Activated CD8-positive, alpha-beta memory T cell treated with anti-CD3 and anti-CD28 coated beads, Interleukin-2, amount 50 U/mL, for 24 hours (primary cell): ENCODE data around the gene FLVCR2.

Experiments used
- DNase-seq: peaks from one replicate; pipeline ENCODE4 v3.0.0-alpha.2; 2020; ENCODE audit errors: extremely low read depth

Gene FLVCR2

GRCh38 chr14:75630695-75631452, 52.5 kb downstream of the FLVCR2 start:
- no peak for DNase-seq

- no peak for DNase-seq
Measured at GRCh38 chr14:75631453-75631831, 53.0 kb downstream of the FLVCR2 start.

- no peak for DNase-seq
Measured at GRCh38 chr14:75634848-75635247, 56.4 kb downstream of the FLVCR2 start.

GRCh38 chr14:75636100-75636692, 57.8 kb downstream of the FLVCR2 start:
- DNase-seq, result no peak

- DNase-seq, result no peak
Measured at GRCh38 chr14:75640876-75641275, 62.5 kb downstream of the FLVCR2 start.

- no peak for DNase-seq
Measured at GRCh38 chr14:75643985-75644384, 65.6 kb downstream of the FLVCR2 start.

GRCh38 chr14:75645056-75645455, 66.6 kb downstream of the FLVCR2 start:
- no peak for DNase-seq

GRCh38 chr14:75646762-75647161, 68.3 kb downstream of the FLVCR2 start:
- no peak for DNase-seq

- no peak for DNase-seq
Measured at GRCh38 chr14:75647640-75648039, 69.2 kb downstream of the FLVCR2 start.

GRCh38 chr14:75648066-75648838, 69.8 kb downstream of the FLVCR2 start:
- no peak for DNase-seq

- no peak for DNase-seq
Measured at GRCh38 chr14:75649337-75649736, 70.9 kb downstream of the FLVCR2 start.

GRCh38 chr14:75649773-75650172, 71.4 kb downstream of the FLVCR2 start:
- DNase-seq, result no peak

- no peak for DNase-seq
Measured at GRCh38 chr14:75650253-75651058, 72.0 kb downstream of the FLVCR2 start.

- no peak for DNase-seq
Measured at GRCh38 chr14:75653563-75653962, 75.1 kb downstream of the FLVCR2 start.

- peak; percentile 49 for DNase-seq
Measured at GRCh38 chr14:75654127-75654732, 75.8 kb downstream of the FLVCR2 start.

- no peak for DNase-seq
Measured at GRCh38 chr14:75655235-75655634, 76.8 kb downstream of the FLVCR2 start.

GRCh38 chr14:75657331-75657730, 78.9 kb downstream of the FLVCR2 start:
- no peak for DNase-seq

- no peak for DNase-seq
Measured at GRCh38 chr14:75658957-75659356, 80.5 kb downstream of the FLVCR2 start.

- no peak for DNase-seq
Measured at GRCh38 chr14:75660238-75660629, 81.8 kb downstream of the FLVCR2 start.

- peak; percentile 93 for DNase-seq
Measured at GRCh38 chr14:75660630-75661498, 82.4 kb downstream of the FLVCR2 start, which contains the start of the genes ERG28 and TTLL5. ERG28 (minus strand) TSS chr14:75660876; CDS start chr14:75657502, 3,374 bp downstream. TTLL5 (plus strand) TSS chr14:75661246; CDS start chr14:75663150, 1,904 bp downstream.

GRCh38 chr14:75661499-75661814, 83.0 kb downstream of the FLVCR2 start:
- DNase-seq, result no peak
